Cardiac muscle cell (in vitro differentiated cells and primary cell): ENCODE measurements around the gene NEO1. TPM values are rescaled to one million over a fixed set of nuclear protein-coding genes. Genes with fewer than 3 reads are reported as not detected.

Source experiments
- DNase-seq, 2 donors: peaks; one replicate each; pipeline versions ENCODE4 v3.0.0 to v3.0.0-alpha.2; 2010 to 2017; ENCODE audit warnings: low read depth in 1 of 2, low spot score in 1 of 2
- H3K27ac ChIP-seq: fragments of 200-600 bp; sonication (generic); 2 replicates; pipeline ENCODE4 v1.5.1; 2016
- H3K27me3 ChIP-seq: fragments of 200-600 bp; sonication (generic); 2 replicates; pipeline ENCODE4 v1.6.0; 2016; ENCODE audit warnings: control low read depth
- H3K36me3 ChIP-seq: fragments of 200-600 bp; sonication (generic); 2 replicates; pipeline ENCODE4 v1.5.1; 2016; ENCODE audit warnings: control low read depth
- H3K4me1 ChIP-seq: fragments of 200-600 bp; sonication (generic); 2 replicates; pipeline ENCODE4 v1.8.1; 2017; ENCODE audit warnings: low read depth, mild to moderate bottlenecking, mixed run types
- H3K4me3 ChIP-seq: fragments of 200-600 bp; sonication (generic); 2 replicates; pipeline ENCODE4 v1.5.1; 2016; ENCODE audit warnings: mild to moderate bottlenecking
- H3K9me3 ChIP-seq: fragments of 200-600 bp; sonication (generic); 2 replicates; pipeline ENCODE4 v1.5.1; 2017; ENCODE audit warnings: low read depth, mild to moderate bottlenecking, control low read depth
- polyA plus RNA-seq: library from polyadenylated mRNA; unstranded; fragments of >200 nt; fragmentation: Nextera tagmentation; extraction: Ambion mirVana; gene quantifications from 2 replicates; pipeline ENCODE4 v1.2.1, GENCODE V29; 2016
- total RNA-seq: library from RNA; depleted of rRNA; stranded (reverse); fragments of >200 nt; gene quantifications from 2 replicates; pipeline ENCODE4 v1.2.3, GENCODE V29; 2016
- TF ChIP-seq, protein P1 (sequence below): IDR thresholded peaks from 2 replicates; pipeline ENCODE4 v1.5.1; 2012; ENCODE audit warnings: low read depth, mild to moderate bottlenecking, low read length

Gene NEO1
- total and polyA plus RNA-seq, 2 experiments from 2014 or later: 12.9 to 37.4 TPM

DNA sequence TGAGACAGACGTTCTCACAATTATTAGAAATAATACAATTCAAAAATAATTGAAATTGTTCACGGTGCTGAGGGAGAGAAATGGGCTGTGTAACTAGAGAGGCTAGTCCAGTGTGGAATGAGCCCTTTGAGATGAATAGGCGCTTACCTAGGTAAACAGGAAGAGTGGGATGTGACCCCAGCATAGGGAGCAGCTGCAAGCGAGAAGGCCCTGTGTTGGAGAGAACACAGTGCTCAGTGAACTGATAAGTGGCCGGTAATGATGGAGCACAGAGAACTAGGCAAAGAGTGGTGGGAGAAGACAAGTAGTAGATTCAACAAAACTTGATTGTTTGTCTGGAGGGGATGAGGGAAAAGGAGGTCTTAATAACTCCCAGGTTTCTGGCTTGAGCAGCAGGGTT, 212.6 kb downstream of the NEO1 start:
- H3K27ac ChIP-seq: no peak overlapping the region
- H3K9me3 ChIP-seq: no peaks in the 10 kb centered on the region
- no peaks in the 10 kb centered on the region for H3K4me1 ChIP-seq
- TF ChIP-seq, protein P1, sequence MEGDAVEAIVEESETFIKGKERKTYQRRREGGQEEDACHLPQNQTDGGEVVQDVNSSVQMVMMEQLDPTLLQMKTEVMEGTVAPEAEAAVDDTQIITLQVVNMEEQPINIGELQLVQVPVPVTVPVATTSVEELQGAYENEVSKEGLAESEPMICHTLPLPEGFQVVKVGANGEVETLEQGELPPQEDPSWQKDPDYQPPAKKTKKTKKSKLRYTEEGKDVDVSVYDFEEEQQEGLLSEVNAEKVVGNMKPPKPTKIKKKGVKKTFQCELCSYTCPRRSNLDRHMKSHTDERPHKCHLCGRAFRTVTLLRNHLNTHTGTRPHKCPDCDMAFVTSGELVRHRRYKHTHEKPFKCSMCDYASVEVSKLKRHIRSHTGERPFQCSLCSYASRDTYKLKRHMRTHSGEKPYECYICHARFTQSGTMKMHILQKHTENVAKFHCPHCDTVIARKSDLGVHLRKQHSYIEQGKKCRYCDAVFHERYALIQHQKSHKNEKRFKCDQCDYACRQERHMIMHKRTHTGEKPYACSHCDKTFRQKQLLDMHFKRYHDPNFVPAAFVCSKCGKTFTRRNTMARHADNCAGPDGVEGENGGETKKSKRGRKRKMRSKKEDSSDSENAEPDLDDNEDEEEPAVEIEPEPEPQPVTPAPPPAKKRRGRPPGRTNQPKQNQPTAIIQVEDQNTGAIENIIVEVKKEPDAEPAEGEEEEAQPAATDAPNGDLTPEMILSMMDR: no peak
- H3K27me3 ChIP-seq: no peaks in the 10 kb centered on the region
- no peak overlapping the region for H3K4me3 ChIP-seq
- H3K36me3 ChIP-seq: peaks cover 12% of the 10 kb centered on the region
- DNase-seq: no peak

DNA sequence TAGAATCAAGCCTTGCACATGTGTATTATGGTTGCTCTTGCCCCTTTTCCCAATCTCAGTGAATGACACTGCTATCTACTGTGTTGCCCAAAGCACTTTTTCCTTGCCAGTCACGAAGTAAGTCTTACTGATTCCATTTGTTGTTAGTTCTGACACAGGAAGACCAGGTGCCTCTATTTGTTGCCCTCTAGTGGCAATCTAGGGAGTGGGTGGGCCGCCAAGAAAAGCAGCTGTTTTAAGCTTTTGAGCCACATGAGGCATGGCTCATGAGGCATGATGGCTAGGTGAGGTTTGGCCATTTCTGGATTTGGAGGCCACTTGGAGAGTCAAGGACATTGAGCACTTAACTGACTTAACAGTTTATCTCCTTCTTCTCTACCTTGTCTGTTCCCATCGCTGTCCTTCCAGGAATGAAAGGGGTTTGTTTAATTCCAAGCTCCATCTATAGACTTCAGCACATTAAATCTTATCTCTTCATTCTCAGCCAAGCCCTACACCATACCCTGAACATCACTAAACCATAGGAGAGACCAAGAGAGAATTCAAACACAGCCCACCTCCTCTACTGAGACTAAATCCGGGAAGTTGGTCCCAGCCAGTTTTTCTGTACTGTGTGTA, 213.4 kb downstream of the NEO1 start:
- Histone ChIP-seq H3K36me3 (peaks cover 6% of the 10 kb centered on the region), H3K9me3 (no peaks in the 10 kb centered on the region), H3K4me1 (no peaks in the 10 kb centered on the region), H3K27ac (no peak overlapping the region), H3K4me3 (no peak overlapping the region), H3K27me3 (no peaks in the 10 kb centered on the region)
- TF ChIP-seq, protein P1: peak; percentile 78
- DNase-seq: peak; percentile 66 to 71

DNA sequence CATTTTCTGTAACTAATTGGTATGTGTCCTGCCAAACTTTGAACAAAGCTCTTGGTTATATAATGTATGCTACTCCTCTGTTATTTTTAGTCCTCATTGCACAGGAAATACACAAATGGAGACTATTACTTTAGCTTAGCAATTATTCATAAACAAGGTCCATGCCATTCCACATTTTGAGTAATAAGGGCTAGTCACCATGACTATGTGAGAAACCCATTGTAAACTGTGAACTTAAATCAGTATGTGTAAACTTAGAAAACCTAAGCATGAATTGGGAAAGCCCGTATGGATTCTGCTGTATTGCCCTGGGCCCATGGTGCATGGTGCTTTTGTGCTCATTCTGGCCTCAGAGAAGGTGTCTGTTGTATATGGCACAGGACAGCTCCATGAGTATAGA, 216.2 kb downstream of the NEO1 start:
- no peak overlapping the region for H3K4me3 ChIP-seq
- no peaks in the 10 kb centered on the region for H3K27me3 ChIP-seq
- DNase-seq: no peak
- H3K9me3 ChIP-seq: no peaks in the 10 kb centered on the region
- H3K36me3 ChIP-seq: peaks cover 4% of the 10 kb centered on the region
- TF ChIP-seq, protein P1: no peak
- no peaks in the 10 kb centered on the region for H3K4me1 ChIP-seq
- H3K27ac ChIP-seq: no peak overlapping the region

DNA sequence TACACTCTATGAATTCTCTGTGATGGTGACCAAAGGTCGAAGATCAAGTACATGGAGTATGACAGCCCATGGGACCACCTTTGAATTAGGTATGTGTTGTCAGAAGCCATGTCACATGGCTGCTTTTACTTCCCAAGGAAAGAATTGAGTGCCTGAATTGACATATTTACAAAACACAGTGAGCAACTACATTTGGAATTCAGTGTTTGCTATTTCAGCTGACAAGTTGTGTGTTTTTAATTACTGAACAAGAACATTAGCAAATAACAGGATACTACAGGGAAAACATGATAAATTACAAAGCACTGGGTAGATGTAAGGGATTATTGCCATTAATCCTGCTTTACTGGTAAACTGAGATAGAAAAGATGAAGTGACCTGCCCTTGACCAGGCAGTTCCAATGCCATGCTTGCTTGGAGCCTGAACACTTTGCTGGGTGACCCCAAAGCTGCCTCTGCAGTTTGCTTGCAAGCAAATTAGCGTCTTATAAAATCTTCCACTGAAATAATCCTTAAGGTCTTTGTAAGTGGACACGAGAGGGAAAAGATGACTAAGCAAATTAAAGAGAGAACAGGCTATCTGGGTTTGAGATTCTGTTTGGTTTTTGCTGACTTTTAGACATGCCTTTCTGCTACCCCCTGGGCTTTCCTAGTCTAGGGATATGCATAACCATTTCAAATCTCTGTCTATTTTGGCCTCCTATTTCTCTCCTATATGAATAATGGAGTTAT, 218.3 kb downstream of the NEO1 start:
- TF ChIP-seq, protein P1: no peak
- H3K27me3 ChIP-seq: no peaks in the 10 kb centered on the region
- peaks cover 4% of the 10 kb centered on the region for H3K36me3 ChIP-seq
- no peak overlapping the region for H3K27ac ChIP-seq
- no peaks in the 10 kb centered on the region for H3K9me3 ChIP-seq
- no peak overlapping the region for H3K4me3 ChIP-seq
- no peaks in the 10 kb centered on the region for H3K4me1 ChIP-seq
- DNase-seq: no peak

DNA sequence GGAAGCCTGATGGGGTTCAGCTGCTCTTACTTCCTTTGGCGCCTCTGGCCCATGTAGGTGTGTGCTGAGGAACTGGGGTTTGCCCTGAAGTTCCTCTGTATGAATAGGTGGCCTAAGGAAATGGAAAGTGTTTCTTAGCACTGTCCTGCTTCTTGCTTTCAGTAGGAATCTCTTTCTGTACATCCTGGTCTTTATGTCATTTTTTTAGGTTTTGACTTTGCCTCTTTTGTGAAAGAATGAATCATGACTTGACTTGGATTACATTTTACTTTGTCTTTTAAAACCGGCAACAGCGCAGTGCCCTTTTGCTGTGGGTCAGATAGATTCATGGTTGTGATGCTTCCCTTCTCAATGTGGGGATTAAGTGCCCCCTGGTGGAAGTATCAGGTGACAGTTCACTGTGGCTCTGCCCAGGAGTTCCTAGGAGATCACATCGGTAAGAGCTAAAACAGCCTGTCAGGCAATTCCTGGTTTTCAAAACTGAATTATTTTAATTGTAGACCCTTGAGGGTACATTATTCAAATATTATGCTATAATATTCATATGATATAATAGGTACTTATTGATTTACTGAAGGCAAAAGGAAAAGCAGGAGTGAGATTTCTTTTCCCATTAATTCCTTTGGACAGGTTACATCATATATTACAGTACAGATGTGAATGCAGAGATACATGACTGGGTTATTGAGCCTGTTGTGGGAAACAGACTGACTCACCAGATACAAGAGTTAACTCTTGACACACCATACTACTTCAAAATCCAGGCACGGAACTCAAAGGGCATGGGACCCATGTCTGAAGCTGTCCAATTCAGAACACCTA, 221.1 kb downstream of the NEO1 start:
- TF ChIP-seq, protein P1: peak; percentile 85
- Histone ChIP-seq H3K4me1 (no peaks in the 10 kb centered on the region), H3K9me3 (no peaks in the 10 kb centered on the region), H3K4me3 (no peak overlapping the region), H3K27ac (no peak overlapping the region), H3K36me3 (peaks cover 4% of the 10 kb centered on the region), H3K27me3 (no peaks in the 10 kb centered on the region)
- peak; percentile 73 to 81 for DNase-seq
